ENCODE results near the gene PTGES2. TPM values are rescaled to one million over a fixed set of nuclear protein-coding genes. Genes with fewer than 3 reads are reported as not detected.

Gene PTGES2
- total RNA-seq, 1 donor from 2014 or later, result 80.3 TPM

DNA sequence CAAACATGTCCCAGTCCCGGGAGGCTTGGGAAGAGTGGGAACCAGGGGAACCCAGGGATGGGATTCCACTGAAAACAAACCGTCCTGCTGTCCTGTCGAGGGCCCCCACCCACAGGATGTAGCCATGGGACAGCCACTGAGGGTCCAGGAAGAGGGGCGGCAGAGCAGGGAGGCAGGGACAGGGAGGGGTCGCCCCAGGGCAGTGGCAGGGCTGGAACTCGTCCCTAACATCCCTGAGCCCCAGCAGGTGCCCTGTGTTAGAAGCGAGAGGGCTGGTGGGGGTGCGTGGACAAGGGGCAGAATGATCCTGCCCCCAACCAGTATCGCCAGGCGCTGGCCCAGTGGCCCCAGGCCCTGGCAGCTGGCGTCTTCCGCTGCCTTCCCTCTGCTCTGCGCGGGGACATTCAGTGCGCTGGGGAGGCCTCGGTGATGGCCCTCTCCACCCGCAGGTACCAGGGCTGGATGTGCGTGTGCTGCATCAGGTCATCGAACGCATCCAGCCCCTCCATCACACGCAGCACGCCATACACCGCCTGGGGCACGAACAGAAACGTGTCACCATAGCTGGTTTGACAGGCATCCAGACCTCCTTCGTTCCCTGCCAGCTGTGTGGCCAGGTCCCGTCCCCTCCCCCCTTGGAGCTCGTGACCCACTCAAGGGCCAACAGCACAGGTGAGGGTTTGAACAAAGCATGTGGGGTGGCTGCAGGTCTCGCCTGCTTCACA is 6.6 kb downstream of the PTGES2 start:
- Mint-ChIP-seq H3K4me1 (ENCODE audit: unreplicated experiment) (peaks cover 20% of the 10 kb centered on the region), H3K4me3 (ENCODE audit: unreplicated experiment) (no peak overlapping the region), H3K36me3 (ENCODE audit: unreplicated experiment) (peaks cover 4% of the 10 kb centered on the region), H3K27me3 (ENCODE audit: unreplicated experiment) (no peaks in the 10 kb centered on the region), H3K27ac (ENCODE audit: unreplicated experiment) (no peak overlapping the region), H3K9me3 (ENCODE audit: unreplicated experiment) (no peaks in the 10 kb centered on the region)
- no peak for DNase-seq (ENCODE audit: extremely low spot score, unreplicated experiment)
- TF ChIP-seq CTCF (IDR thresholded peaks at IDR 0.05), result no peak

DNA sequence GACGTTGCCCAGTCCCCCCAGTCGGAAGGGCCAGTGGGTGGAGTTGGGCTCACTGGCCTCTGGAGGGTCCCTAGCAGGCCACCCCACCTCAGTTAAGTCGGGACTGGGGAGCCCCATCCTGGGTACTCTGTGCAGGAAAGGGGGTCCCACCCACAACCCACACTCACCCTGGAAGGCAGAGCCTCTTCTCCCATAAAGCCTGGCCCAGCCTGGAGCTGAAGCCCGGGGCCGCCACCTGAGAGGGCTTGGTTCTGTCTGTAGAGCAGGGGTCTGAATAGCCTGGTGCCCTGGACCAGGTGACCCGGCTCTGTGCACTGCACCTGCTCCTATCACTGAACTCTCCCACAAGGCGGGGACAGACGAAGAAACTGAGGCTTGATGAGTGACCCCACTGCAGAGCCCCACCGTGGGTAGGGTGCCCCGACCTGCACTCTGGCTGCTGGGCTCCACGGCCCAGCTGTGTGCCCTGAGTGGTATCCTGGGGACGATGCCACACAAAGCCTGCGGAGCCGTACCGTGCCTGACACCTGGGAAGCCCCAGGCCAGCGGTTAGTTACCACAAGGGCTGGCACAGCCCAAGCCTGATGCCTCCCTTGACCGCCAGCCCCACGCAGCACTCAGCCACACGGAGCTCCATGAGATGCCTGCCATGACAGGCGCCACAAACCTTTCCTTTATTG is 7.3 kb downstream of the PTGES2 start:
- no peak for TF ChIP-seq CTCF (IDR thresholded peaks at IDR 0.05)
- H3K9me3 Mint-ChIP-seq (ENCODE audit: unreplicated experiment), result no peaks in the 10 kb centered on the region
- H3K27ac Mint-ChIP-seq (ENCODE audit: unreplicated experiment), result no peak overlapping the region
- H3K36me3 Mint-ChIP-seq (ENCODE audit: unreplicated experiment), result peaks cover 4% of the 10 kb centered on the region
- no peak overlapping the region for H3K4me3 Mint-ChIP-seq (ENCODE audit: unreplicated experiment)
- no peak for DNase-seq (ENCODE audit: extremely low spot score, unreplicated experiment)
- peaks cover 14% of the 10 kb centered on the region for H3K4me1 Mint-ChIP-seq (ENCODE audit: unreplicated experiment)
- no peaks in the 10 kb centered on the region for H3K27me3 Mint-ChIP-seq (ENCODE audit: unreplicated experiment)

- no peak for DNase-seq (ENCODE audit: extremely low spot score, unreplicated experiment)
- TF ChIP-seq CTCF (IDR thresholded peaks at IDR 0.05), result no peak
Observed at GRCh38 chr9:128118971-128119665, 8.4 kb downstream of the PTGES2 start.

GRCh38 chr9:128118472-128118857 is 9.1 kb downstream of the PTGES2 start:
- H3K36me3 Mint-ChIP-seq (ENCODE audit: unreplicated experiment), result peaks cover 2% of the 10 kb centered on the region
- no peak for DNase-seq (ENCODE audit: extremely low spot score, unreplicated experiment)
- peaks cover 12% of the 10 kb centered on the region for H3K4me1 Mint-ChIP-seq (ENCODE audit: unreplicated experiment)
- no peak for TF ChIP-seq CTCF (IDR thresholded peaks at IDR 0.05)
- no peak overlapping the region for H3K27ac Mint-ChIP-seq (ENCODE audit: unreplicated experiment)
- no peaks in the 10 kb centered on the region for H3K9me3 Mint-ChIP-seq (ENCODE audit: unreplicated experiment)
- no peak overlapping the region for H3K4me3 Mint-ChIP-seq (ENCODE audit: unreplicated experiment)
- H3K27me3 Mint-ChIP-seq (ENCODE audit: unreplicated experiment), result no peaks in the 10 kb centered on the region

More at GRCh38 chr9:128118971-128119665, 8.4 kb downstream of the PTGES2 start:
- no peak overlapping the region for H3K4me3 Mint-ChIP-seq (ENCODE audit: unreplicated experiment)
- peaks cover 12% of the 10 kb centered on the region for H3K4me1 Mint-ChIP-seq (ENCODE audit: unreplicated experiment)
- no peaks in the 10 kb centered on the region for H3K9me3 Mint-ChIP-seq (ENCODE audit: unreplicated experiment)
- no peaks in the 10 kb centered on the region for H3K27me3 Mint-ChIP-seq (ENCODE audit: unreplicated experiment)
- peaks cover 2% of the 10 kb centered on the region for H3K36me3 Mint-ChIP-seq (ENCODE audit: unreplicated experiment)
- H3K27ac Mint-ChIP-seq (ENCODE audit: unreplicated experiment), result no peak overlapping the region
